Erythroblast (primary cell): Measurements from ENCODE around the gene NRXN3.

Experiments used
- GATA1 ChIP-seq: IDR thresholded peaks from 2 replicates; pipeline ENCODE4 v1.6.1; 2011; ENCODE audit warnings: low read depth, mild to moderate bottlenecking, control low read depth, low read length, moderate library complexity
- POLR2A ChIP-seq: IDR thresholded peaks from 2 replicates; pipeline ENCODE4 v1.6.1; 2011; ENCODE audit warnings: mild to moderate bottlenecking, low read length

DNA sequence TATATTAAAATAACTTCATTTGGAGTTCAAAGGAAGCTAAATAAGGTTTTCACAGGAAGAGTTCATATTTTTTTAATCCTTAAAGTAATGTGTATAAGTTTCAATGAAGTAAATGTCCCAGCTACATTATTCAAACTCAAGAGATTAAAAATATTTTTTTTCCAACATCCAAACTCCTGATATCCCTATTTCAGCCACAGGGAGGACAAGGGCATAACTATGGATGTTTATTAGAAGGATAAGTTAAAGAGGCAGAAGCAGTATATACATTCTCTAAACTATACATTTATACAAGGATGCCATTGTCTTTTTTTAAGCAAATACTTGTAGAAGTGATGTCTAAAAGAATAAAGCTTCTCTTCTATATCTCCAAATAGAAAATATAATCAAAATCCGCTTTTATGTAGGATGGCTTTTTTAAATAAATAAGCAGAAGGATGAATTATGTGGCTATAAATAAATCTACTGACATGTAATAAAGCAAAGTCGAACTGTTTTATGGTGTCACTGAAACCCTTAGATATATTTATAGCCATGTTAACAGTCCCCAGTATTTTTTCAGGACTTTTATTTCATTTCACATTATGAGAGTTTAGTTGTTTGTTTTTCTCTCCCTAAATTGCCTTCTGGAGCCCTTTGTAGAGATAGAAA lies 1104.6 kb downstream of the NRXN3 start:
- TF ChIP-seq POLR2A (no peak), GATA1 (no peak)
